NB4 (cell line): ENCODE measurements around the gene CDH4.

Source experiments
- POLR2A ChIP-seq: IDR thresholded peaks from 2 replicates; pipeline ENCODE4 v1.6.1; 2011; ENCODE audit warnings: mild to moderate bottlenecking; ENCODE audit not compliant: insufficient read length; ENCODE audit errors: extremely low read depth
- TF ChIP-seq, protein P1 (sequence below): IDR thresholded peaks from one replicate; pipeline ENCODE4 v1.5.1; 2012; ENCODE audit warnings: low read depth, low read length

DNA sequence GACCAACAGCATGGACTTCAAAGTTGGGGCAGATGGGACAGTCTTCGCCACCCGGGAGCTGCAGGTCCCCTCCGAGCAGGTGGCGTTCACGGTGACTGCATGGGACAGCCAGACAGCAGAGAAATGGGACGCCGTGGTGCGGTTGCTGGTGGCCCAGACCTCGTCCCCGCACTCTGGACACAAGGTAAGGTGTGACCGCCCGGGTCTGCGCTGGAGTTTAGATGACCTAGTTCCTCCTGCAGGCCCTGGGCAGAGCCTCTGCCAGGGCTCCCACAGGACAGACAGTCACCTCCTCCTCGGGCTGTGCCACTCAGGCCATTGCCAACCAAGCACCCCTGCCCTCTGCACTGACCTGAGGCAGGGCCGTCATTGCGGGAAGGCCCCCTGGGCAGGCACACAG lies 491.5 kb downstream of the CDH4 start:
- TF ChIP-seq, protein P1, sequence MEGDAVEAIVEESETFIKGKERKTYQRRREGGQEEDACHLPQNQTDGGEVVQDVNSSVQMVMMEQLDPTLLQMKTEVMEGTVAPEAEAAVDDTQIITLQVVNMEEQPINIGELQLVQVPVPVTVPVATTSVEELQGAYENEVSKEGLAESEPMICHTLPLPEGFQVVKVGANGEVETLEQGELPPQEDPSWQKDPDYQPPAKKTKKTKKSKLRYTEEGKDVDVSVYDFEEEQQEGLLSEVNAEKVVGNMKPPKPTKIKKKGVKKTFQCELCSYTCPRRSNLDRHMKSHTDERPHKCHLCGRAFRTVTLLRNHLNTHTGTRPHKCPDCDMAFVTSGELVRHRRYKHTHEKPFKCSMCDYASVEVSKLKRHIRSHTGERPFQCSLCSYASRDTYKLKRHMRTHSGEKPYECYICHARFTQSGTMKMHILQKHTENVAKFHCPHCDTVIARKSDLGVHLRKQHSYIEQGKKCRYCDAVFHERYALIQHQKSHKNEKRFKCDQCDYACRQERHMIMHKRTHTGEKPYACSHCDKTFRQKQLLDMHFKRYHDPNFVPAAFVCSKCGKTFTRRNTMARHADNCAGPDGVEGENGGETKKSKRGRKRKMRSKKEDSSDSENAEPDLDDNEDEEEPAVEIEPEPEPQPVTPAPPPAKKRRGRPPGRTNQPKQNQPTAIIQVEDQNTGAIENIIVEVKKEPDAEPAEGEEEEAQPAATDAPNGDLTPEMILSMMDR: no peak
- TF ChIP-seq POLR2A: no peak
